Endothelial cell of umbilical vein (primary cell): ENCODE results near the gene RALGPS2.

Experiments
- CTCF ChIP-seq, 2 donors: IDR thresholded peaks; 1 replicate in 1 of 2; 2 replicates in 1 of 2; pipeline ENCODE4 v1.5.1; 2011; ENCODE audit warnings: low read length in 2 of 2, mild to moderate bottlenecking in 2 of 2, moderate library complexity in 2 of 2, control low read depth in 1 of 2, inconsistent platforms in 1 of 2, low read depth in 1 of 2; ENCODE audit not compliant: insufficient read depth in 1 of 2; ENCODE audit errors: extremely low read depth in 1 of 2
- EZH2 ChIP-seq: IDR thresholded peaks from 2 replicates; pipeline ENCODE4 v1.6.1; 2012; ENCODE audit warnings: borderline replicate concordance, low read depth, mild to moderate bottlenecking, moderate library complexity, low read length, inconsistent platforms; ENCODE audit not compliant: severe bottlenecking
- MYC ChIP-seq: IDR thresholded peaks from one replicate; pipeline ENCODE4 v1.6.1; 2011; ENCODE audit warnings: mild to moderate bottlenecking, low read depth, low read length
- POLR2A ChIP-seq: IDR thresholded peaks from 2 replicates; pipeline ENCODE4 v1.6.1; 2012; ENCODE audit warnings: low read depth, mild to moderate bottlenecking, control low read depth, low read length
- POLR2AphosphoS5 ChIP-seq: IDR thresholded peaks from 2 replicates; pipeline ENCODE4 v1.6.1; 2012; ENCODE audit warnings: low read depth, mild to moderate bottlenecking, control low read depth, low read length, moderate library complexity; ENCODE audit not compliant: insufficient read depth

DNA sequence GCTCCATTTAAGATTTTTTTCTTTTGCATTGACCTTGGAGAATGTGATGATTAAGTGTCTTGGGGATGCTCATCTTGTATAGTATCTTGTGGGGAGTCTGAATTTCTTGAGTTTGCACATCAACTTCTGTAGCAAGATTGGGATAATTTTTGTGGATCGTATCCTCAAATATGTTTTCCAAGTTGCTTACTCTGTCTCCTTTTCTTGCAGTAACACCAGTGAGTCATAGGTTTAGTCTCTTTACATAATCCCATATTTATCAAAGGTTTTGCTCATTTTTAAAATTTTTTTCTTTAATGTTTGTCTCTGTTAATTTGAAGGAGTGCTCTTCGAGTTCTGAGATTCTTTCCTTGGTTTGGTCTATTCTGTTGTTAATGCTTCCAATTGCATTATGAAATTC lies 187.6 kb downstream of the RALGPS2 start:
- TF ChIP-seq POLR2AphosphoS5 (no peak), CTCF (IDR thresholded peaks at IDR 0.05; ENCODE audit: extremely low read depth in 1 of 2, insufficient read depth in 1 of 2, low read depth in 1 of 2, low read length in 2 of 2) (no peak), MYC (no peak), EZH2 (no peak), POLR2A (no peak)
